B cell (primary cell): ENCODE measurements around the gene MEN1. TPM values are rescaled to one million over a fixed set of nuclear protein-coding genes. Genes with fewer than 3 reads are reported as not detected.

Experiments
- ATAC-seq: fragments of 200-7000 bp; cut with Tn5 transposase; one replicate; pipeline ENCODE4 v1.10.0; 2021; ENCODE audit warnings: low read depth, mild to moderate bottlenecking, moderate number of reproducible peaks, moderate library complexity
- CTCF ChIA-PET: fragments of 350-600 bp; sonication (Branson Sonifier 250); formaldehyde crosslinking; loops from one replicate; lab custom pipeline; 2021; ENCODE audit warnings: antibody characterized with exemption, inconsistent platforms; lab: Charles Lee
- POLR2A ChIA-PET: fragments of 350-600 bp; sonication (Branson Sonifier 250); formaldehyde crosslinking; loops from one replicate; lab custom pipeline; 2021; ENCODE audit warnings: antibody characterized with exemption; lab: Charles Lee
- DNase-seq: peaks from one replicate; pipeline ENCODE4 v3.0.0; 2013
- H2AFZ ChIP-seq: 2 replicates; pipeline ENCODE4 v1.6.1; 2012; ENCODE audit warnings: mild to moderate bottlenecking, low read depth, low read length; ENCODE audit not compliant: insufficient read depth, poor library complexity, severe bottlenecking
- H3K27ac ChIP-seq, 2 donors: 1 replicate in 1 of 2; 2 replicates in 1 of 2; pipeline ENCODE4 v1.5.1; 2012 to 2013; ENCODE audit warnings: low read length in 2 of 2, mild to moderate bottlenecking in 2 of 2, moderate library complexity in 1 of 2
- H3K27me3 ChIP-seq, 4 experiments: fragments of 200-600 bp in 1 of 4; sonication (generic) in 1 of 4; replicated peaks in 1 of 4; 1 replicate in 2 of 4; 2 replicates in 2 of 4; pipeline versions ENCODE4 v1.6.1 to v1.7.0; 2013 to 2016; ENCODE audit warnings: low read length in 3 of 4, mild to moderate bottlenecking in 2 of 4, mixed read lengths in 1 of 4, moderate library complexity in 1 of 4; ENCODE audit not compliant: insufficient read depth in 4 of 4, control insufficient read depth in 3 of 4; ENCODE audit errors: control extremely low read depth in 1 of 4
- H3K36me3 ChIP-seq, 2 experiments: replicated peaks in 1 of 2; 1 replicate in 1 of 2; 2 replicates in 1 of 2; pipeline versions ENCODE4 v1.6.1 to v1.7.1; 2013; ENCODE audit warnings: low read length in 1 of 2; ENCODE audit not compliant: insufficient read depth in 2 of 2, control insufficient read depth in 1 of 2; ENCODE audit errors: control extremely low read depth in 1 of 2, extremely low read depth in 1 of 2
- H3K4me1 ChIP-seq, 2 donors: fragments of 200-600 bp in 1 of 2; sonication (generic) in 1 of 2; 1 replicate in 1 of 2; 2 replicates in 1 of 2; pipeline versions ENCODE4 v1.5.1 to v1.6.1; 2013 to 2017; ENCODE audit warnings: low read length in 2 of 2; ENCODE audit not compliant: control insufficient read depth in 2 of 2, insufficient read depth in 2 of 2
- H3K4me2 ChIP-seq: replicated peaks from 2 replicates; pipeline ENCODE3; 2012; ENCODE audit warnings: mild to moderate bottlenecking, low read depth, low read length; ENCODE audit not compliant: poor library complexity, severe bottlenecking
- H3K4me3 ChIP-seq, 5 experiments: fragments of 200-600 bp in 1 of 5; sonication (generic) in 1 of 5; 1 replicate in 3 of 5; 2 replicates in 2 of 5; pipeline versions ENCODE4 v1.5.1 to v1.7.0; 2011 to 2016; ENCODE audit warnings: low read length in 4 of 5, mild to moderate bottlenecking in 4 of 5, low read depth in 2 of 5, control low read depth in 1 of 5, moderate library complexity in 1 of 5; ENCODE audit not compliant: insufficient read depth in 1 of 5; ENCODE audit errors: control extremely low read depth in 1 of 5, extremely low read depth in 1 of 5
- H3K79me2 ChIP-seq: fragments of 200-600 bp; sonication (generic); one replicate; pipeline ENCODE4 v1.6.0; 2016; ENCODE audit warnings: low read length; ENCODE audit not compliant: control insufficient read depth, insufficient read depth
- H3K9ac ChIP-seq: fragments of 200-600 bp; sonication (generic); 2 replicates; pipeline ENCODE4 v1.6.1; 2017; ENCODE audit warnings: mild to moderate bottlenecking, low read length, moderate library complexity
- H3K9me3 ChIP-seq, 3 donors: one replicate each; pipeline versions ENCODE4 v1.6.1 to v1.7.1; 2013; ENCODE audit warnings: low read length in 2 of 3; ENCODE audit not compliant: control insufficient read depth in 2 of 3, insufficient read depth in 1 of 3; ENCODE audit errors: control extremely low read depth in 1 of 3
- H4K20me1 ChIP-seq: 2 replicates; pipeline ENCODE4 v1.6.0; 2012; ENCODE audit warnings: mild to moderate bottlenecking, low read length; ENCODE audit not compliant: insufficient read depth, control insufficient read depth, poor library complexity, severe bottlenecking
- H3K27ac Mint-ChIP-seq: one replicate; pipeline ENCODE4 v1.8.0; 2021; ENCODE audit warnings: mixed read lengths
- H3K27me3 Mint-ChIP-seq: one replicate; pipeline ENCODE4 v1.8.0; 2021; ENCODE audit warnings: mixed read lengths
- H3K4me1 Mint-ChIP-seq: one replicate; pipeline ENCODE4 v1.8.0; 2021; ENCODE audit warnings: mixed read lengths
- H3K4me3 Mint-ChIP-seq: one replicate; pipeline ENCODE4 v1.8.0; 2021; ENCODE audit warnings: mixed read lengths
- H3K9me3 Mint-ChIP-seq: one replicate; pipeline ENCODE4 v1.8.0; 2022; ENCODE audit warnings: mixed read lengths; ENCODE audit not compliant: insufficient read depth
- EZH2 ChIP-seq: IDR thresholded peaks from 2 replicates; pipeline ENCODE4 v1.6.1; 2012; ENCODE audit warnings: borderline replicate concordance, low read depth, mild to moderate bottlenecking, moderate library complexity, low read length; ENCODE audit not compliant: insufficient read depth, poor library complexity, severe bottlenecking
- WGBS: methylation state at CpG from one replicate; pipeline ENCODE4 v1.1.5; 2013; ENCODE audit warnings: missing lambda C conversion rate; ENCODE audit not compliant: insufficient coverage; 5-methylcytosine and 5-hydroxymethylcytosine counted together
- intact Hi-C: fragments of 100-400 bp; cut with micrococcal nuclease; formaldehyde crosslinking; loops from one replicate; pipeline ENCODE4 v1.10.0; 2022
- polyA plus RNA-seq: library from polyadenylated mRNA; depleted of rRNA; stranded (reverse); fragments of >200 nt; gene quantifications from 2 replicates; pipeline ENCODE4 v1.2.3, GENCODE V29; 2012
- total RNA-seq, 2 donors: library from RNA; stranded (reverse); fragments of 120-200 nt in 1 of 2; gene quantifications; 1 replicate in 1 of 2; 2 replicates in 1 of 2; pipeline versions ENCODE4 v1.2.3 to v1.2.4, GENCODE V29; 2013 to 2022
- TF ChIP-seq, protein P1 (sequence below): fragments of 200-600 bp; IDR thresholded peaks from one replicate; pipeline ENCODE4 v1.8.0; 2022; ENCODE audit warnings: antibody characterized with exemption, mild to moderate bottlenecking

The MEN1 gene
- total and polyA plus RNA-seq, 2 donors (not counting 1 experiment from before 2014, with no cell fraction given): 48.2 to 68.5 TPM

DNA sequence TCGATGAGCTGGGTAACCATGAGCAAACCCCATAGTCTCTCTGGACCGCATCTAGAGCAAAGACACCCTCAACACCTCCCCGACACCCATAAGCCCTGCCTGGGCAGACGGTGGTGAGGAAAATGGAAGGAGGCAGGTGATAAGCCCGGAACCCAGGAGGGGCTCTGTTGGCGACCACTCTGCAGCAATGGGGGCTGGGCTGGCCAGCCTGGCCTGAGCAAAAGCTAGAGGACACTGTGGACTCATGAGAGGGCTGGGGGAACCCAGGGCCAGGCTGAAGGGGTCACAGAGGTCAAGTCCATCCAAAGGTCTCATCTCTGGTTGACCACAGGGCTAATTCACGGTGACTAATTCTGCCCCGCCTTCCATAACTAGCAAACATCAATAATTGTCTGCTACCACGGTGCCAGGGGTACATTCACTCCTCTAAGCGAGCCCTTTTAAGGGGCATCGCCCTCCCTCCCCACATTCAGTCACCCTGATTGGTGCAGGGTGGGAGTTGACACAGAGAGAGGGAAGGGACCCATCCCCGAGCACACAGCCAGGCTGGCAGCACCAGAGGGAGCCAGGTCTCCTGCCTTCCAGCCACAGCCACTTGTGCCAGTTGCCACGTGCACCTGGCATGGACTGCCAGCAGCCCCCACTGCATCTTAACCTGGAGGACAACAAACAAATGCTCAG is 54.5 kb downstream of the MEN1 start:
- no peak overlapping the region for H3K4me3 Mint-ChIP-seq
- Histone ChIP-seq H3K4me3 (no peak overlapping the region), H3K4me2 (no peak overlapping the region), H2AFZ (no peak overlapping the region), H3K9ac (no peak overlapping the region), H4K20me1 (no peaks in the 10 kb centered on the region), H3K27me3 (no peaks in the 10 kb centered on the region), H3K79me2 (peaks cover 83% of the 10 kb centered on the region), H3K4me1 (peaks cover 12 to 27% of the 10 kb centered on the region in 2 donors), H3K27ac (no peak overlapping the region), H3K36me3 (peaks cover 0 to 34% of the 10 kb centered on the region in 2 experiments), H3K9me3 (no peaks in the 10 kb centered on the region)
- H3K4me1 Mint-ChIP-seq: peaks cover 36% of the 10 kb centered on the region
- no peaks in the 10 kb centered on the region for H3K9me3 Mint-ChIP-seq
- intact Hi-C loops: no loop called here
- TF ChIP-seq, protein P1, sequence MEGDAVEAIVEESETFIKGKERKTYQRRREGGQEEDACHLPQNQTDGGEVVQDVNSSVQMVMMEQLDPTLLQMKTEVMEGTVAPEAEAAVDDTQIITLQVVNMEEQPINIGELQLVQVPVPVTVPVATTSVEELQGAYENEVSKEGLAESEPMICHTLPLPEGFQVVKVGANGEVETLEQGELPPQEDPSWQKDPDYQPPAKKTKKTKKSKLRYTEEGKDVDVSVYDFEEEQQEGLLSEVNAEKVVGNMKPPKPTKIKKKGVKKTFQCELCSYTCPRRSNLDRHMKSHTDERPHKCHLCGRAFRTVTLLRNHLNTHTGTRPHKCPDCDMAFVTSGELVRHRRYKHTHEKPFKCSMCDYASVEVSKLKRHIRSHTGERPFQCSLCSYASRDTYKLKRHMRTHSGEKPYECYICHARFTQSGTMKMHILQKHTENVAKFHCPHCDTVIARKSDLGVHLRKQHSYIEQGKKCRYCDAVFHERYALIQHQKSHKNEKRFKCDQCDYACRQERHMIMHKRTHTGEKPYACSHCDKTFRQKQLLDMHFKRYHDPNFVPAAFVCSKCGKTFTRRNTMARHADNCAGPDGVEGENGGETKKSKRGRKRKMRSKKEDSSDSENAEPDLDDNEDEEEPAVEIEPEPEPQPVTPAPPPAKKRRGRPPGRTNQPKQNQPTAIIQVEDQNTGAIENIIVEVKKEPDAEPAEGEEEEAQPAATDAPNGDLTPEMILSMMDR: no peak
- TF ChIP-seq EZH2: no peak
- H3K27me3 Mint-ChIP-seq: no peaks in the 10 kb centered on the region
- ChIA-PET POLR2A (interaction anchor here (1.6 kb wide), 1 partner anchor 11 kb away, joined by 8 read pairs; no protein-coding TSS in a partner anchor), CTCF (interaction anchor here (1.0 kb wide), 1 partner anchor 12 kb away, joined by 3 read pairs; no protein-coding TSS in a partner anchor)
- ATAC-seq (no peak), DNase-seq (no peak)
- H3K27ac Mint-ChIP-seq: peak overlapping the region; percentile 15
- WGBS: 91% methylated on average over 8 of the region's 13 CpGs
